Mesenchymal stem cell (in vitro differentiated cells and primary cell): ENCODE results near the gene RPRD2. TPM values are rescaled to one million over a fixed set of nuclear protein-coding genes. Genes with fewer than 3 reads are reported as not detected.
A peak's percentile ranks its signal among the peaks of the same experiment; 100 is the strongest.
"Not testable (repeated sequence)": the region's sequence is repeated elsewhere in the genome, so short reads cannot be mapped to it uniquely, and the experiment has no call there.

Experiments
- DNase-seq: peaks from one replicate; pipeline ENCODE4 v3.0.0-alpha.2; 2013
- H2AFZ ChIP-seq: one replicate; pipeline ENCODE4 v1.6.1; 2013; ENCODE audit warnings: low read depth, mild to moderate bottlenecking, control low read depth, inconsistent platforms, low read length, moderate library complexity
- H2AK5ac ChIP-seq: 2 replicates; pipeline ENCODE4 v1.6.1; 2013; ENCODE audit warnings: low read length, moderate library complexity, mild to moderate bottlenecking, inconsistent platforms; ENCODE audit not compliant: severe bottlenecking
- H2BK120ac ChIP-seq: one replicate; pipeline ENCODE4 v1.6.1; 2013; ENCODE audit warnings: low read depth, mild to moderate bottlenecking, inconsistent platforms, low read length, moderate library complexity
- H2BK12ac ChIP-seq, 2 experiments: one replicate each; pipeline ENCODE4 v1.6.1; 2013; ENCODE audit warnings: inconsistent platforms in 2 of 2, low read length in 2 of 2, mild to moderate bottlenecking in 2 of 2, moderate library complexity in 2 of 2, control low read depth in 1 of 2
- H2BK15ac ChIP-seq: one replicate; pipeline ENCODE4 v1.6.1; 2013; ENCODE audit warnings: mild to moderate bottlenecking, low read depth, inconsistent platforms; ENCODE audit not compliant: poor library complexity, severe bottlenecking
- H2BK5ac ChIP-seq: 2 replicates; pipeline ENCODE4 v1.6.1; 2013; ENCODE audit warnings: low read depth, mild to moderate bottlenecking, low read length, control low read depth, inconsistent platforms; ENCODE audit not compliant: poor library complexity, severe bottlenecking
- H3K14ac ChIP-seq, 2 experiments: one replicate each; pipeline ENCODE4 v1.6.1; 2013; ENCODE audit warnings: inconsistent platforms in 2 of 2, low read length in 2 of 2, control low read depth in 1 of 2, mild to moderate bottlenecking in 1 of 2, moderate library complexity in 1 of 2
- H3K18ac ChIP-seq, 2 experiments: one replicate each; pipeline ENCODE4 v1.6.1; 2013; ENCODE audit warnings: inconsistent platforms in 2 of 2, low read length in 2 of 2, control low read depth in 1 of 2, low read depth in 1 of 2, mild to moderate bottlenecking in 1 of 2
- H3K23ac ChIP-seq, 2 experiments: one replicate each; pipeline ENCODE4 v1.6.1; 2013; ENCODE audit warnings: inconsistent platforms in 2 of 2, low read length in 2 of 2, mild to moderate bottlenecking in 2 of 2, moderate library complexity in 2 of 2, control low read depth in 1 of 2
- H3K27ac ChIP-seq: 2 replicates; pipeline ENCODE4 v1.5.1; 2013; ENCODE audit warnings: mild to moderate bottlenecking, moderate library complexity, low read length, control low read depth, inconsistent platforms; ENCODE audit not compliant: poor library complexity, severe bottlenecking
- H3K27me3 ChIP-seq, 2 experiments: 2 replicates each; pipeline versions ENCODE4 v1.6.1 to v1.7.0; 2013; ENCODE audit warnings: low read length in 2 of 2, mild to moderate bottlenecking in 2 of 2, moderate library complexity in 2 of 2, control low read depth in 1 of 2, inconsistent platforms in 1 of 2; ENCODE audit not compliant: control insufficient read depth in 1 of 2, insufficient read depth in 1 of 2
- H3K36me3 ChIP-seq, 2 experiments: 2 replicates each; pipeline versions ENCODE4 v1.6.1 to v1.7.0; 2013; ENCODE audit warnings: low read length in 2 of 2, control low read depth in 1 of 2, inconsistent platforms in 1 of 2, low read depth in 1 of 2, mild to moderate bottlenecking in 1 of 2; ENCODE audit not compliant: insufficient read depth in 2 of 2, control insufficient read depth in 1 of 2
- H3K4ac ChIP-seq, 2 experiments: one replicate each; pipeline ENCODE4 v1.6.1; 2013; ENCODE audit warnings: inconsistent platforms in 2 of 2, low read length in 2 of 2, mild to moderate bottlenecking in 2 of 2, moderate library complexity in 2 of 2, control low read depth in 1 of 2, low read depth in 1 of 2
- H3K4me1 ChIP-seq: 2 replicates; pipeline ENCODE4 v1.6.1; 2013; ENCODE audit warnings: low read depth, low read length, control low read depth; ENCODE audit not compliant: control insufficient read depth, insufficient read depth
- H3K4me2 ChIP-seq: 2 replicates; pipeline ENCODE4 v1.6.1; 2013; ENCODE audit warnings: low read length, mild to moderate bottlenecking, inconsistent platforms; ENCODE audit not compliant: poor library complexity, severe bottlenecking
- H3K4me3 ChIP-seq, 2 experiments: 2 replicates each; pipeline versions ENCODE4 v1.5.1 to v1.7.0; 2013; ENCODE audit warnings: low read length in 2 of 2, mild to moderate bottlenecking in 2 of 2, control low read depth in 1 of 2, low read depth in 1 of 2; ENCODE audit not compliant: insufficient read depth in 1 of 2
- H3K79me1 ChIP-seq: replicated peaks from 2 replicates; pipeline ENCODE4 v1.6.1; 2013; ENCODE audit warnings: mild to moderate bottlenecking, control low read depth, low read length, inconsistent platforms; ENCODE audit not compliant: poor library complexity, severe bottlenecking
- H3K9ac ChIP-seq: 2 replicates; pipeline ENCODE4 v1.7.0; 2013; ENCODE audit warnings: mild to moderate bottlenecking, low read length, moderate library complexity
- H3K9me3 ChIP-seq: 2 replicates; pipeline ENCODE4 v1.7.0; 2013; ENCODE audit warnings: mild to moderate bottlenecking, low read length; ENCODE audit not compliant: control insufficient read depth
- H4K8ac ChIP-seq: one replicate; pipeline ENCODE4 v1.6.1; 2013; ENCODE audit warnings: inconsistent platforms, mild to moderate bottlenecking, low read length, moderate library complexity
- H4K91ac ChIP-seq: one replicate; pipeline ENCODE4 v1.6.1; 2013; ENCODE audit warnings: mild to moderate bottlenecking, low read length, inconsistent platforms
- WGBS: methylation state at CpG from one replicate; pipeline ENCODE4 v1.1.7; 2013; ENCODE audit warnings: mixed read lengths; 5-methylcytosine and 5-hydroxymethylcytosine counted together
- polyA plus RNA-seq, 2 experiments: library from polyadenylated mRNA; stranded (reverse); fragments of 200-250 nt; gene quantifications; one replicate each; pipeline ENCODE4 v1.2.3, GENCODE V29; 2013

RPRD2 gene
- polyA plus RNA-seq (2013, experiment 1 of 2): 13.9 TPM
- 13.3 TPM for polyA plus RNA-seq (2013, experiment 2 of 2)

DNA sequence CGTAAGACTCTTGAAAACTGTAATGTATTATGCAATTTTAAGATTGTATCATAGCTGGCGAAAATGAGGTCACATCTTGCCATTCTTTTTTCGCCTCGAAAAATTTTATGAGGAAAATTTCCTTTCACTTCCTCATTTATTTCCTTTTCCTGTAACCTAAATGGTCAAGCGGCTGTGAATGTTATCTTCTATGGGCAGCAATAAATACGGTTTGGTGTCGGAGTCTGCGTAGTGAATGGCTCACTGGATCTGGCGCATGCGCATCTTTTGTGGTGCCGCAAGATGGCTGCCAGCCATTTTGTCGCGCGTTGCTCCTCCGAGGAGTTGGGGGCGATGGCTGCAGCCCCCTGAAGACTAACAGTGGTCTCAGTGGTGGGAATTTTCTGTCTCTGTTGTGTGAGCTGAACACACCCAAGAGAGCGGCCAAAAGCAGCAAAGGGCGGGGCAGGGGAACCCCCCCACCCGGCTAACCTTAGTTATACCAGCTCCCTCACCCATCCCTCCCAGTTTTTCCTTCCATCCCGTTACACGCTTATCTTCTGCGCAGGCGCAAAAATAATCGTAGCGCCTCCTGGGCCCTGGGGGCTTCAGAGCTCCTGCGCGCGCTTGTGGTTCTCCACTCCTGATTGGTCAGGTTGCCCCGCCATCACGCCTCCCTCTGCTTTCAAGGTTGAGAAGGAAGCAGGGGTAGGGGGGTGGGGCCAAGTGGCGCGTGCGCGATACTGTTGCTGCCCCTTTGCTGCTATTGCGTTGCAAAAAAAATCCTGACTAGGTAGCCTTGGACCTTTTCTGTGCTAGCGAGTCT, at the start of gene RPRD2:
TSS of gene RPRD2 (plus strand) at position 722 of the 805 bp plus-strand sequence. CDS start 568 bp downstream, outside the sequence.
- Histone ChIP-seq H3K36me3 (no peaks in the 10 kb centered on the region), H3K27ac (peak within 1 kb of the TSS; percentile 93), H3K9ac (peak within 1 kb of the TSS; percentile 100), H3K14ac (peak within 1 kb of the TSS in 1 of 2 experiments; percentile 77), H4K8ac (peak within 1 kb of the TSS; percentile 95), H3K23ac (peak within 1 kb of the TSS in 1 of 2 experiments; percentile 89), H3K18ac (peak within 1 kb of the TSS; percentile 49 to 96), H3K27me3 (no peaks in the 10 kb centered on the region), H2AK5ac (peak within 1 kb of the TSS; percentile 49), H2AFZ (peak within 1 kb of the TSS; percentile 66), H3K4me1 (peaks cover 1% of the 10 kb centered on the region), H3K4ac (peak within 1 kb of the TSS; percentile 36 to 96), H4K91ac (peak within 1 kb of the TSS; percentile 67), H3K4me3 (peak within 1 kb of the TSS; percentile 77 to 91), H3K9me3 (no peaks in the 10 kb centered on the region), H3K4me2 (peak within 1 kb of the TSS; percentile 72), H2BK5ac (peak within 1 kb of the TSS; percentile 96), H2BK15ac (peak within 1 kb of the TSS; percentile 74), H2BK12ac (peak within 1 kb of the TSS in 1 of 2 experiments; percentile 21), H3K79me1 (no peaks in the 10 kb centered on the region), H2BK120ac (peak within 1 kb of the TSS; percentile 75)
- DNase-seq: peak; percentile 100
- WGBS: 3% methylated on average over 29 of the region's 36 CpGs

DNA sequence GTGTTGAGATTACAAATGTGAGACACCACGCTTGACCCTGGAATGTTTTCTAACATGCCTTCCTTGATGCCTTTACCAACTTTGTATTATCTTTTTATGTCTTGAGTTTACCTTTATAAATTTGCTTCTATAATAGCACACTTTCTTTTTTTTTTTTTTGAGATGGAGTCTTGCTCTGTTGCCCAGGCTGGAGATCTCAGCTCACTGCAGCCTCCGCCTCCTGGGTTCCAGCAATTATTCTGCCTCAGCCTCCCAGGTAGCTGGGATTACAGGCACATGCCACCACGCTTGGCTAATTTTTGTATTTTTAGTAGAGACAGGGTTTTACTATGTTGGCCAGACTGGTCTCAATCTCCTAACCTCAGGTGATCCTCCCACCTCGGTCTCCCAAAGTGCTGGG, 49.3 kb upstream of the RPRD2 start:
- 78% methylated on average over 2 of the region's 4 CpGs for WGBS

DNA sequence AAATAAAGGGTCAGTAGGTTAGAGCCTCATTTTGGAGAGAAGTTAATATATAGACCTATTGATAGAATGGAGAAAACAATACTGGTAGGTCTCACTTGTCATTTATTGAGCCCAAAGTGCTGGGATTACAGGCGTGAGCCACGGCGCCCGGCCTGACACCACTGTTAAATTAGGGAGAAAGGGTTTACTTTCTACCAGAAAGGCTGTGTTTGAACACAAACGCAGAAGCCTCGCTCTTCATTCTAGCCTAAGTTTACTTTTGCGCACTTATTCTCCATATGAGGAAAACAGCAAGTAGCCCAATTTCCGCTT, 43.3 kb upstream of the RPRD2 start:
- Histone ChIP-seq H2BK120ac (no peak overlapping the region), H3K4me1 (peaks cover 2% of the 10 kb centered on the region), H3K27ac (no peak overlapping the region), H2BK12ac (no peak overlapping the region), H2AFZ (no peak overlapping the region), H2BK15ac (no peak overlapping the region), H3K23ac (no peak overlapping the region), H2AK5ac (no peak overlapping the region), H3K18ac (no peak overlapping the region), H3K9me3 (no peaks in the 10 kb centered on the region), H3K9ac (peak overlapping the region; percentile 91), H3K79me1 (peaks cover 5% of the 10 kb centered on the region), H3K14ac (no peak overlapping the region), H2BK5ac (no peak overlapping the region), H3K27me3 (no peaks in the 10 kb centered on the region), H3K4me2 (no peak overlapping the region), H3K4me3 (peak overlapping the region in 1 of 2 experiments; percentile 97), H3K36me3 (peaks cover 4 to 9% of the 10 kb centered on the region in 2 experiments), H4K91ac (no peak overlapping the region), H3K4ac (peak overlapping the region in 1 of 2 experiments; percentile 75), H4K8ac (peak overlapping the region; percentile 88)
- WGBS: 95% methylated on average over 8 of the region's 8 CpGs
- DNase-seq: no peak

More for the DNA sequence above, 49.3 kb upstream of the RPRD2 start:
- H3K4ac ChIP-seq, H3K9me3 ChIP-seq, H3K27ac ChIP-seq, H2BK12ac ChIP-seq, H4K91ac ChIP-seq, H3K9ac ChIP-seq, H2BK5ac ChIP-seq, H3K4me3 ChIP-seq, H3K36me3 ChIP-seq, H3K79me1 ChIP-seq, H3K14ac ChIP-seq, H2AFZ ChIP-seq, H2BK15ac ChIP-seq, H3K4me1 ChIP-seq, H3K23ac ChIP-seq, H3K4me2 ChIP-seq, H2AK5ac ChIP-seq, H4K8ac ChIP-seq, H3K27me3 ChIP-seq, DNase-seq, H3K18ac ChIP-seq, H2BK120ac ChIP-seq: not testable (repeated sequence)

DNA sequence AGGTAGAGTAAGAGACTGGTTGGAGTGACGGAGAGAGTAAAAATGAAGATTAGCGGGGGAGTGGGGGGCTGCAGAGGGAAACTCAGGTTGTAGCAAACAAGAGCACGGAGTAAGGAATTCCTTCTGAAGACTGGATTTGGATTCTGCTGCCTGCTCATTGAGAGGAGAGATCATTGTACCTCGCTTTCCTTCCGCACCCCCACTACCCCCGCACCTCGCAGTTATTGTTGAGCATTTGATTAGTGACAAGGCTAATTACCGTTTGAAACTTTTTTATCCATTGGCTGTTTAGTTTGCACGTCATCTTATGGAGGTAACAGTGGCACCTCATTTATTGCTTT, 42.2 kb upstream of the RPRD2 start:
- Histone ChIP-seq H3K4me2 (peak overlapping the region; percentile 93), H3K4me1 (peaks cover 2% of the 10 kb centered on the region), H2BK5ac (no peak overlapping the region), H3K79me1 (peaks cover 10% of the 10 kb centered on the region), H3K9me3 (no peaks in the 10 kb centered on the region), H2BK15ac (no peak overlapping the region), H2BK120ac (no peak overlapping the region), H4K8ac (peak overlapping the region; percentile 96), H3K27me3 (no peaks in the 10 kb centered on the region), H2AFZ (no peak overlapping the region), H3K23ac (no peak overlapping the region), H2AK5ac (no peak overlapping the region), H3K4ac (peak overlapping the region in 1 of 2 experiments; percentile 50), H3K14ac (no peak overlapping the region), H3K36me3 (peaks cover 5 to 21% of the 10 kb centered on the region in 2 experiments), H3K27ac (peak overlapping the region; percentile 50), H4K91ac (no peak overlapping the region), H3K4me3 (peak overlapping the region; percentile 96 to 97), H3K18ac (peak overlapping the region in 1 of 2 experiments; percentile 30), H2BK12ac (no peak overlapping the region), H3K9ac (peak overlapping the region; percentile 91)
- 10% methylated on average over 7 of the region's 9 CpGs for WGBS
- no peak for DNase-seq
